Stimulated activated naive CD8-positive, alpha-beta T cell treated with anti-CD3 and anti-CD28 coated beads, Interleukin-15, Interleukin-2, amounts not matched to agents 100 U/mL and 50 U/mL, for 24 hours (primary cell): ENCODE measurements around the gene BCL7B.
"Not testable (repeated sequence)": the region's sequence is repeated elsewhere in the genome, so short reads cannot be mapped to it uniquely, and the experiment has no call there.

ENCODE experiments used
- ATAC-seq: fragments of 150-1000 bp; cut with Tn5 transposase; one replicate; pipeline ENCODE4 v1.10.0; 2021
- DNase-seq: peaks from one replicate; pipeline ENCODE4 v3.0.0; 2021

Gene BCL7B

DNA sequence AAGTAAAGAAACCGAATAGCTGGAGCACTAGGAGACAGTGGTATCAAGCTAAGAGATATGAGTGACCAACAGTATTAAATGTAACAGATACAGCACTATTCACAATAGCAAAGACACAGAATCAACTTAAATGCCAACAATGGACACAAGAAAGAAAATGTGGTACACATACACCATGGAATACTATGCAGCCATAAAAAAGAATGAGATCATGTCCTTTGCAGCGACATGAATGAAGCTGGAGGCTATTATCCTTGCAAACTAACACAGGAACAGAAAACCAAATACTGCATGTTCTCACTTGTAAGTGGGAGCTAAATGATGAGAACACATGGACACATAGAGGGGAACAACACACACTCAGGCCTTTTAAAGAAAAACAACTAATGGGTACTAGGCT, 62.0 kb downstream of the BCL7B start:
- not testable (repeated sequence) for DNase-seq, ATAC-seq

DNA sequence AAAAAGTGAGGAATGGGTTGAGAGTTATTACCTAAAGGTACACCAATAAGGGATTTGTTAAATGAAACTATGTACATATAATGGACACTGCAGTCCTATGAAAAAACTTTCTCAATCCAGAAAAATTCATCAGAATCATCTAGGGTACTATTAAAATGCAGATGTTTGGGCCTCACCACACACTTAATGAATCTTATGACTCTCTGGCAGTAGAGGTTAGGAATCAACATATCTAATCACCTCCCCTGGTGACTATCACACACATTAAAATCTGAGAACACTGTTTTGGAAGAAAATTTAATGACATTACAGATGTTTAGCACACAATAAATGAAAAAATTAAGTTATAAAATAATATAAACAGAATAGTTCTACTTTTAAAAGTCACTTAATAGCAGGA, 67.5 kb downstream of the BCL7B start:
- DNase-seq (no peak), ATAC-seq (no peak)

DNA sequence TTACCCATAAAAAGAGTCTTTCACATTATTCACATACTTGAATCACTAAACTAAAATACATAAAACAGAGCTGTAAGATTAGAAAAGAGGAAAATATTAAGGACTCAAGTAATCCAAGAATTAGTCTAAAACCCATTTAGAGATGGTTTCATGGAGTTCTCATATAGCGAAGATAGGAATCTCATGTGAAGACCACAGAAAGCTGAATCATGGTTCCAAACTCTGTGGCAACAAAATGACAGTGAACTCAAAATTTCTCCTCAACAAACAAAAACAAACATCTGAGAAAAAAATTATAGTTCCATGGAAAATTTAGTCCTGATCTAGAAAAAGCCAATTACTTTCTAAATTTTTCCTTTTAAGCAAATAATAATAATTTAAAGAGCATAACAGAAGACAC, 70.0 kb downstream of the BCL7B start:
- ATAC-seq: no peak
- DNase-seq: no peak
